HG03108 (cell line): ENCODE results near the gene ATP6V0B.

Experiments used
- ATAC-seq: cut with Tn5 transposase; IDR thresholded peaks from one replicate; pipeline ENCODE4 v1.9.1; 2021; ENCODE audit warnings: moderate library complexity; ENCODE audit not compliant: unreplicated experiment

The ATP6V0B gene

GRCh38 chr1:43999455-43999854 lies 24.7 kb downstream of the ATP6V0B start:
- no peak for ATAC-seq

- no peak for ATAC-seq
Measured at GRCh38 chr1:44000122-44000665, 25.4 kb downstream of the ATP6V0B start.

- no peak for ATAC-seq
Measured at GRCh38 chr1:44002165-44002564, 27.4 kb downstream of the ATP6V0B start.

GRCh38 chr1:44002606-44003157 lies 27.9 kb downstream of the ATP6V0B start:
- no peak for ATAC-seq

- no peak for ATAC-seq
Measured at GRCh38 chr1:44008259-44008658, 33.5 kb downstream of the ATP6V0B start.

- no peak for ATAC-seq
Measured at GRCh38 chr1:44010935-44011471, 36.2 kb downstream of the ATP6V0B start.

GRCh38 chr1:44012404-44012803 lies 37.6 kb downstream of the ATP6V0B start:
- ATAC-seq = no peak

- ATAC-seq = no peak
Measured at GRCh38 chr1:44012941-44013609, 38.3 kb downstream of the ATP6V0B start.

- no peak for ATAC-seq
Measured at GRCh38 chr1:44013949-44014348, 39.2 kb downstream of the ATP6V0B start.

- no peak for ATAC-seq
Measured at GRCh38 chr1:44014365-44015104, 39.8 kb downstream of the ATP6V0B start.

GRCh38 chr1:44015206-44015605 lies 40.4 kb downstream of the ATP6V0B start:
- no peak for ATAC-seq

GRCh38 chr1:44016041-44016889 lies 41.5 kb downstream of the ATP6V0B start:
- ATAC-seq = no peak

- ATAC-seq = no peak
Measured at GRCh38 chr1:44016890-44017400, 42.2 kb downstream of the ATP6V0B start.

- no peak for ATAC-seq
Measured at GRCh38 chr1:44019466-44019948, 44.7 kb downstream of the ATP6V0B start.

- ATAC-seq = no peak
Measured at GRCh38 chr1:44020464-44020863, 45.7 kb downstream of the ATP6V0B start.

- no peak for ATAC-seq
Measured at GRCh38 chr1:44021156-44021555, 46.4 kb downstream of the ATP6V0B start.

- ATAC-seq = no peak
Measured at GRCh38 chr1:44021581-44022321, 47.0 kb downstream of the ATP6V0B start.

GRCh38 chr1:44024031-44024902 lies 49.5 kb downstream of the ATP6V0B start:
- no peak for ATAC-seq
